ENCODE results near the gene SH3GLB2.
A peak's percentile ranks its signal among the peaks of the same experiment; 100 is the strongest.
"Not testable (repeated sequence)": the region's sequence is repeated elsewhere in the genome, so short reads cannot be mapped to it uniquely, and the experiment has no call there.

The SH3GLB2 gene

GRCh38 chr9:129053020-129053419 lies 24.9 kb upstream of the SH3GLB2 start:
- DNase-seq (ENCODE audit: low read depth) = no peak

- no peak for DNase-seq (ENCODE audit: low read depth)
These were observed 24.5 kb upstream of the SH3GLB2 start for GRCh38 chr9:129052592-129052991.

GRCh38 chr9:129042016-129042415 lies 13.9 kb upstream of the SH3GLB2 start:
- no peak for DNase-seq (ENCODE audit: low read depth)

- no peak for DNase-seq (ENCODE audit: low read depth)
These were observed 12.0 kb upstream of the SH3GLB2 start for GRCh38 chr9:129040113-129040643.

GRCh38 chr9:129038109-129038852 lies 10.2 kb upstream of the SH3GLB2 start:
- no peak for DNase-seq (ENCODE audit: low read depth)

- DNase-seq (ENCODE audit: low read depth) = no peak
These were observed 9.6 kb upstream of the SH3GLB2 start for GRCh38 chr9:129037767-129038098.

- no peak for DNase-seq (ENCODE audit: low read depth)
These were observed 9.0 kb upstream of the SH3GLB2 start for GRCh38 chr9:129036923-129037766.

- DNase-seq (ENCODE audit: low read depth) = peak; percentile 92
These were observed 8.3 kb upstream of the SH3GLB2 start, which contains the start of gene MIGA2 for GRCh38 chr9:129036241-129036922. Gene MIGA2, plus strand, starts transcription at chr9:129036626. Its CDS starts 3,969 bp downstream, at chr9:129040595.

GRCh38 chr9:129035838-129036237 lies 7.7 kb upstream of the SH3GLB2 start:
- DNase-seq (ENCODE audit: low read depth) = not testable (repeated sequence)

GRCh38 chr9:129033216-129033615 lies 5.1 kb upstream of the SH3GLB2 start:
- DNase-seq (ENCODE audit: low read depth) = no peak

GRCh38 chr9:129032541-129033159 lies 4.5 kb upstream of the SH3GLB2 start:
- DNase-seq (ENCODE audit: low read depth) = no peak

GRCh38 chr9:129031514-129031913 lies 3.4 kb upstream of the SH3GLB2 start:
- no peak for DNase-seq (ENCODE audit: low read depth)

- DNase-seq (ENCODE audit: low read depth) = no peak
These were observed 2.1 kb upstream of the SH3GLB2 start for GRCh38 chr9:129030191-129030590.

- DNase-seq (ENCODE audit: low read depth) = no peak
These were observed 393 bp downstream of the SH3GLB2 start for GRCh38 chr9:129027685-129028191.

GRCh38 chr9:129027224-129027684 lies 877 bp downstream of the SH3GLB2 start:
- DNase-seq (ENCODE audit: low read depth) = no peak

GRCh38 chr9:129026442-129027223 lies 1.5 kb downstream of the SH3GLB2 start:
- no peak for DNase-seq (ENCODE audit: low read depth)

GRCh38 chr9:129023908-129024233 lies 4.3 kb downstream of the SH3GLB2 start:
- DNase-seq (ENCODE audit: low read depth) = no peak

GRCh38 chr9:129023036-129023907 lies 4.9 kb downstream of the SH3GLB2 start:
- no peak for DNase-seq (ENCODE audit: low read depth)

- no peak for DNase-seq (ENCODE audit: low read depth)
These were observed 6.1 kb downstream of the SH3GLB2 start for GRCh38 chr9:129022037-129022436.

- no peak for DNase-seq (ENCODE audit: low read depth)
These were observed 7.0 kb downstream of the SH3GLB2 start for GRCh38 chr9:129021091-129021490.

Data from activated T-cell treated with anti-CD3 and anti-CD28 coated beads for 24 hours (primary cell).